Heart right ventricle (tissue), 16 donors: ENCODE data around the gene TIMP3. TPM values are rescaled to one million over a fixed set of nuclear protein-coding genes. Genes with fewer than 3 reads are reported as not detected.

Source experiments
- ATAC-seq, 8 donors: fragments of 200-7000 bp; cut with Tn5 transposase; one replicate each; pipeline ENCODE4 v1.9.1; 2020; ENCODE audit warnings: mild to moderate bottlenecking in 8 of 8, moderate library complexity in 8 of 8, moderate number of reproducible peaks in 1 of 8
- DNase-seq, 2 donors: peaks; one replicate each; pipeline ENCODE4 v3.0.0-alpha.2; 2020
- H3K27ac ChIP-seq, 10 donors: fragments of 200-600 bp; sonication (generic) in 2 of 10; one replicate each; pipeline versions ENCODE4 v1.5.0 to v1.8.0; 2020 to 2022; ENCODE audit warnings: mild to moderate bottlenecking in 3 of 10
- H3K27me3 ChIP-seq, 7 donors: fragments of 200-600 bp; one replicate each; pipeline ENCODE4 v1.8.0; 2021 to 2022; ENCODE audit warnings: mild to moderate bottlenecking in 2 of 7
- H3K36me3 ChIP-seq, 9 donors: fragments of 200-600 bp; sonication (generic) in 1 of 9; one replicate each; pipeline versions ENCODE4 v1.5.0 to v1.8.0; 2020 to 2022; ENCODE audit warnings: mild to moderate bottlenecking in 2 of 9
- H3K4me1 ChIP-seq, 9 donors: fragments of 200-600 bp; sonication (generic) in 1 of 9; one replicate each; pipeline versions ENCODE4 v1.5.0 to v1.8.0; 2020 to 2022; ENCODE audit warnings: mild to moderate bottlenecking in 4 of 9
- H3K4me3 ChIP-seq, 10 donors: fragments of 200-600 bp; sonication (generic) in 2 of 10; one replicate each; pipeline versions ENCODE4 v1.5.0 to v1.8.0; 2020 to 2022; ENCODE audit warnings: mild to moderate bottlenecking in 7 of 10, moderate library complexity in 2 of 10
- H3K9me3 ChIP-seq, 11 donors: fragments of 200-600 bp in 10 of 11; sonication (generic) in 2 of 11; one replicate each; pipeline versions ENCODE4 v1.5.0 to v1.8.0; 2013 to 2022; ENCODE audit warnings: mild to moderate bottlenecking in 2 of 11, control low read depth in 1 of 11, moderate library complexity in 1 of 11
- CTCF ChIP-seq, 9 donors: fragments of 200-600 bp; sonication (generic) in 2 of 9; IDR thresholded peaks; one replicate each; pipeline versions ENCODE4 v1.5.0 to v1.8.0; 2021 to 2022; ENCODE audit warnings: antibody characterized with exemption in 9 of 9, mild to moderate bottlenecking in 5 of 9, moderate library complexity in 1 of 9
- WGBS, 2 donors: extraction: QIAGEN DNeasy Blood & Tissue Kit; methylation state at CpG; one replicate each; pipeline ENCODE4 v1.1.7; 2013; ENCODE audit warnings: inconsistent platforms in 1 of 2; 5-methylcytosine and 5-hydroxymethylcytosine counted together
- intact Hi-C, 10 donors: fragments of 100-400 bp; cut with DNase I; formaldehyde crosslinking; loops; one replicate each; pipeline versions ENCODE4 v1.11.1 to v1.14.2; 2022
- polyA plus RNA-seq, 2 donors: library from polyadenylated mRNA; stranded (reverse); fragments of 200-250 nt; gene quantifications; one replicate each; pipeline ENCODE4 v1.2.3, GENCODE V29; 2013
- total RNA-seq, 10 donors: library from RNA; stranded (reverse); fragmentation: NEBNext Ultra II Directional in 3 of 10; extraction: Animal tissue kit (Norgen Biotek cat#: 25700) in 3 of 10; gene quantifications; one replicate each; pipeline versions ENCODE4 v1.2.1 to v1.2.4, GENCODE V29; 2021 to 2023
- donor health status: Arrhythmogenic right ventricular cardiomyopathy.
- donor health status: ischemic (EF 13 %, LVEDD 7.1; RV severe dilation, severe dysfunction).
- donor health status: healthy with polysubstance abuse.
- donor health status: DM: no; HTN: yes; CAD: no.
- donor health status: DM: no; HTN: no; CAD: no.
- donor health status: ischemic (EF 25% LVEDD 6.9; RV normal size, moderate dysfunction).
- donor health status: ischemic (EF 25% LVEDD 5.7; RV mildly dilated, moderate dysfunction).
- donor health status: healthy.
- donor health status: DM: yes; HTN: yes; CAD: no.
- donor health status: Ischemic cardiomyopathy.
- donor health status: ischemic (EF 35%, LVEDD 5.7; RV mildly dilated, moderate dysfunction).
- donor health status: nonischemic (EF 11% LVEDD 7.7; RV severe dilation, severe dysfunction).
- donor health status: DM: yes; HTN: yes; CAD: no.
- donor health status: PGD.
- donor health status: ischemic (EF 29% LVEDD 5.4; RV normal size, mild dysfunction).
- donor health status: nonischemic (EF 23%, LVEDD 6.1; RV moderate dilation, normal function).

Gene TIMP3
- total and polyA plus RNA-seq, 12 donors = 91.9 to 380 (median 157) TPM

GRCh38 chr22:32862083-32862482 is 60.6 kb downstream of the TIMP3 start:
- Histone ChIP-seq H3K27ac (no peak overlapping the region), H3K36me3 (peaks cover 0 to 58% (median 48%) of the 10 kb centered on the region in 9 donors), H3K4me1 (peaks cover 0 to 15% (median 0%) of the 10 kb centered on the region in 9 donors), H3K4me3 (no peak overlapping the region), H3K27me3 (no peaks in the 10 kb centered on the region), H3K9me3 (no peaks in the 10 kb centered on the region)
- TF ChIP-seq CTCF (IDR thresholded peaks at IDR 0.05) = no peak
- ATAC-seq = no peak
- no peak for DNase-seq
- WGBS, 2 donors = 96 to 98% methylated on average over 4 of the region's 4 CpGs
- intact Hi-C loops = loop anchor here in 1 of 10 donors (10.0 kb wide), 1 partner anchor 57 kb away; the partner anchor contains the start of gene TIMP3

GRCh38 chr22:32862936-32863661 is 61.6 kb downstream of the TIMP3 start:
- Histone ChIP-seq H3K27me3 (no peaks in the 10 kb centered on the region), H3K36me3 (peaks cover 0 to 48% (median 37%) of the 10 kb centered on the region in 9 donors), H3K4me1 (peaks cover 0 to 13% (median 0%) of the 10 kb centered on the region in 9 donors), H3K27ac (peak overlapping the region in 2 of 10 donors; percentile 2 to 48), H3K4me3 (no peak overlapping the region), H3K9me3 (no peaks in the 10 kb centered on the region)
- WGBS, 2 donors = 77 to 79% methylated on average over 8 of the region's 8 CpGs
- DNase-seq (no peak), ATAC-seq (peak in 5 of 8 donors; percentile 17 to 56 (median 26))
- intact Hi-C loops = loop anchor here in 1 of 10 donors (10.0 kb wide), 1 partner anchor 58 kb away; the partner anchor contains the start of gene TIMP3
- no peak for TF ChIP-seq CTCF (IDR thresholded peaks at IDR 0.05)

- Histone ChIP-seq H3K4me3 (no peak overlapping the region), H3K4me1 (peaks cover 0 to 10% (median 0%) of the 10 kb centered on the region in 9 donors), H3K36me3 (peaks cover 0 to 39% (median 28%) of the 10 kb centered on the region in 9 donors), H3K27ac (no peak overlapping the region), H3K27me3 (no peaks in the 10 kb centered on the region), H3K9me3 (no peaks in the 10 kb centered on the region)
- no peak for TF ChIP-seq CTCF (IDR thresholded peaks at IDR 0.05)
- intact Hi-C loops = loop anchor here in 1 of 10 donors (10.0 kb wide), 1 partner anchor 59 kb away; the partner anchor contains the start of gene TIMP3
- ATAC-seq = peak in 2 of 8 donors; percentile 13 to 32
- DNase-seq = no peak
- 92 to 94% methylated on average over 3 of the region's 3 CpGs for WGBS, 2 donors
These were observed 62.5 kb downstream of the TIMP3 start for GRCh38 chr22:32864041-32864440.

GRCh38 chr22:32864596-32864995 is 63.1 kb downstream of the TIMP3 start:
- 85 to 93% methylated on average over 7 of the region's 7 CpGs for WGBS, 2 donors
- no peak for TF ChIP-seq CTCF (IDR thresholded peaks at IDR 0.05)
- peaks cover 0 to 33% (median 22%) of the 10 kb centered on the region in 9 donors for H3K36me3 ChIP-seq
- ATAC-seq (peak in 1 of 8 donors; percentile 12), DNase-seq (no peak)
- no peaks in the 10 kb centered on the region for H3K27me3 ChIP-seq
- H3K4me3 ChIP-seq = no peak overlapping the region
- no peaks in the 10 kb centered on the region for H3K9me3 ChIP-seq
- peaks cover 0 to 10% (median 0%) of the 10 kb centered on the region in 9 donors for H3K4me1 ChIP-seq
- H3K27ac ChIP-seq = no peak overlapping the region
- intact Hi-C loops = loop anchor here in 1 of 10 donors (10.0 kb wide), 1 partner anchor 60 kb away; the partner anchor contains the start of gene TIMP3
